ENCODE measurements around the gene LNX1. TPM values are rescaled to one million over a fixed set of nuclear protein-coding genes. Genes with fewer than 3 reads are reported as not detected.

The LNX1 gene
- polyA plus RNA-seq, 3 donors: 0.09 to 0.13 TPM; not detected in 1

GRCh38 chr4:53608242-53608641 lies 17.0 kb upstream of the LNX1 start:
- H3K27me3 ChIP-seq (ENCODE audit: control insufficient read depth in 2 of 2, insufficient read depth in 2 of 2, low read length in 2 of 2): no peaks in the 10 kb centered on the region
- H3K9me3 Mint-ChIP-seq: peaks cover 0 to 4% (median 0%) of the 10 kb centered on the region in 7 donors
- no peaks in the 10 kb centered on the region for H3K4me1 Mint-ChIP-seq
- H3K27me3 Mint-ChIP-seq (ENCODE audit: low read depth in 3 of 3): peaks cover 0 to 2% (median 2%) of the 10 kb centered on the region in 3 donors
- no peaks in the 10 kb centered on the region for H4K20me1 ChIP-seq (ENCODE audit: insufficient read depth, low read length)
- no peaks in the 10 kb centered on the region for H3K79me2 ChIP-seq (ENCODE audit: insufficient read depth, low read length)
- no peak overlapping the region for H3K4me3 ChIP-seq (replicated peaks in 1 of 3; ENCODE audit: low read depth in 2 of 3, low read length in 3 of 3)
- H3K36me3 Mint-ChIP-seq: no peaks in the 10 kb centered on the region
- intact Hi-C loops (cut with micrococcal nuclease): no loop called here
- DNase-seq: no peak
- no peak for TF ChIP-seq CTCF (IDR thresholded peaks at IDR 0.05)
- H3K4me1 ChIP-seq (ENCODE audit: control insufficient read depth in 1 of 2, insufficient read depth in 2 of 2, low read length in 2 of 2): no peaks in the 10 kb centered on the region
- no peak overlapping the region for H3K27ac ChIP-seq (ENCODE audit: low read depth in 1 of 2, low read length in 2 of 2)
- no peaks in the 10 kb centered on the region for H3K36me3 ChIP-seq (replicated peaks in 1 of 2; ENCODE audit: control insufficient read depth in 1 of 2, insufficient read depth in 2 of 2, low read length in 2 of 2)
- H3K4me2 ChIP-seq (replicated peaks; ENCODE audit: extremely low read depth, low read length, poor library complexity, severe bottlenecking): no peak overlapping the region
- no peak overlapping the region for H3K9ac ChIP-seq (ENCODE audit: insufficient read depth, low read length, poor library complexity, severe bottlenecking)
- WGBS (ENCODE audit: insufficient coverage): no CpG with 5 or more reads among the region's 3 CpGs
- H3K27ac Mint-ChIP-seq: no peak overlapping the region
- no peak overlapping the region for H3K4me3 Mint-ChIP-seq
- H2AFZ ChIP-seq (ENCODE audit: insufficient read depth, low read depth, low read length, poor library complexity, severe bottlenecking): no peak overlapping the region
- no peaks in the 10 kb centered on the region for H3K9me3 ChIP-seq (replicated peaks in 1 of 2; ENCODE audit: control insufficient read depth in 1 of 2, insufficient read depth in 1 of 2, low read length in 2 of 2)

- no peaks in the 10 kb centered on the region for H3K36me3 Mint-ChIP-seq
- no peak overlapping the region for H3K27ac ChIP-seq (ENCODE audit: low read depth in 1 of 2, low read length in 2 of 2)
- H3K27ac Mint-ChIP-seq: no peak overlapping the region
- H2AFZ ChIP-seq (ENCODE audit: insufficient read depth, low read depth, low read length, poor library complexity, severe bottlenecking): no peak overlapping the region
- H3K4me3 ChIP-seq (replicated peaks in 1 of 3; ENCODE audit: low read depth in 2 of 3, low read length in 3 of 3): no peak overlapping the region
- no peak overlapping the region for H3K4me2 ChIP-seq (replicated peaks; ENCODE audit: extremely low read depth, low read length, poor library complexity, severe bottlenecking)
- no peak for TF ChIP-seq CTCF (IDR thresholded peaks at IDR 0.05)
- H3K9me3 Mint-ChIP-seq: peaks cover 0 to 4% (median 0%) of the 10 kb centered on the region in 7 donors
- no peaks in the 10 kb centered on the region for H3K4me1 ChIP-seq (ENCODE audit: control insufficient read depth in 1 of 2, insufficient read depth in 2 of 2, low read length in 2 of 2)
- no peaks in the 10 kb centered on the region for H3K9me3 ChIP-seq (replicated peaks in 1 of 2; ENCODE audit: control insufficient read depth in 1 of 2, insufficient read depth in 1 of 2, low read length in 2 of 2)
- no peaks in the 10 kb centered on the region for H3K36me3 ChIP-seq (replicated peaks in 1 of 2; ENCODE audit: control insufficient read depth in 1 of 2, insufficient read depth in 2 of 2, low read length in 2 of 2)
- peaks cover 0 to 2% (median 2%) of the 10 kb centered on the region in 3 donors for H3K27me3 Mint-ChIP-seq (ENCODE audit: low read depth in 3 of 3)
- no CpG with 5 or more reads among the region's 3 CpGs for WGBS (ENCODE audit: insufficient coverage)
- no peaks in the 10 kb centered on the region for H4K20me1 ChIP-seq (ENCODE audit: insufficient read depth, low read length)
- intact Hi-C loops (cut with micrococcal nuclease): no loop called here
- no peaks in the 10 kb centered on the region for H3K4me1 Mint-ChIP-seq
- no peak overlapping the region for H3K9ac ChIP-seq (ENCODE audit: insufficient read depth, low read length, poor library complexity, severe bottlenecking)
- H3K27me3 ChIP-seq (ENCODE audit: control insufficient read depth in 2 of 2, insufficient read depth in 2 of 2, low read length in 2 of 2): no peaks in the 10 kb centered on the region
- H3K4me3 Mint-ChIP-seq: no peak overlapping the region
- DNase-seq: no peak
- H3K79me2 ChIP-seq (ENCODE audit: insufficient read depth, low read length): no peaks in the 10 kb centered on the region
Observed at GRCh38 chr4:53605783-53606182, 14.5 kb upstream of the LNX1 start.

Measured in CD14-positive monocyte (primary cell).